GM21423 (cell line): ENCODE results near the gene CNGB1.

Experiments
- ATAC-seq: cut with Tn5 transposase; IDR thresholded peaks from one replicate; pipeline ENCODE4 v1.9.1; 2021; ENCODE audit warnings: mild to moderate bottlenecking, moderate library complexity; ENCODE audit not compliant: unreplicated experiment

The CNGB1 gene

GRCh38 chr16:57977418-57978069 lies 6.6 kb upstream of the CNGB1 start:
- ATAC-seq = no peak

DNA sequence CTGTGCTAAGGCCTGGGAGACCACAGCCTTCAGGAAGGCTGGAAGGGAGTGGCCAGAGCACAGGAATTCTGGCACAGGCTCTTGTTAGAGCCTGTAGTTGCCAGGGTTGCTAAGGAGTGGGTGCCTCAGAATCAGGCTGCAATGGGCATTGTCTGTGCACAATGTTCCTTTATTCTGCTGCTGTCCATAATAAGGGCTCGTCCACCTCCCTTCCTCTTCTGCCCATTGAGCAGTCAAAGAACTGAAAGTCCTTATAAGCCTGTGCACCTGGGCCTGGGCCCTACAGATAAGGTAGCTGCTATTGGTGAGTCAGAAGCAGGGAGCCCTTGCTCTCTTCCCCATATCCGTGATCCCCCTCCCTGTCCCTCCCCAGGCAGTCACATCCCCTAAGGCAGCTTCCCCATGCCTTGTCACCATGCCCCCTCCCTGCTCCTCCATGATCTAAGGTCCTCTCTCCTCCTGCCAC lies 5.4 kb upstream of the CNGB1 start:
- no peak for ATAC-seq

GRCh38 chr16:57972306-57972705 lies 1.4 kb upstream of the CNGB1 start:
- ATAC-seq = no peak

- ATAC-seq = no peak
Observed at GRCh38 chr16:57971848-57972247, 920 bp upstream of the CNGB1 start.

DNA sequence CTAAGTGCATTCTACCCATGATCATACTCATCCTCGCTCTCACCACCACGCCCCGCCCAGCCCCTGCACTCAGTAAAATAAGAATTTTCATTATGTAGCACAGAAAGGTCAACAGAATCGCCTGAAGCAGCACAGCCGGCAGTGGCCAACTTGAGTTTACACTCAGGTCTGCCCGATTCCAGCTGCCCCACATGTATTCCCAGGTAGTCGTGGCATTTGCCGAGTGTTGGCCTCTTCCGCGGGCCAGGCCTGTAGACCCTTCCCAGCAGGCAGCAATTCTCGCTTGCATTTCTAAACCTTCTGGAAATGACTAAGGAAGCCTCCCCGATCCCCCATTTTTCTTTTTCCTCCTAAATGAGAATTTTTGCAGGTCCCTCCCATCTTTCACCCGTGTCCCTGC lies 609 bp downstream of the CNGB1 start:
- ATAC-seq = no peak

- ATAC-seq = no peak
Observed at GRCh38 chr16:57969451-57970123, 1.3 kb downstream of the CNGB1 start.

DNA sequence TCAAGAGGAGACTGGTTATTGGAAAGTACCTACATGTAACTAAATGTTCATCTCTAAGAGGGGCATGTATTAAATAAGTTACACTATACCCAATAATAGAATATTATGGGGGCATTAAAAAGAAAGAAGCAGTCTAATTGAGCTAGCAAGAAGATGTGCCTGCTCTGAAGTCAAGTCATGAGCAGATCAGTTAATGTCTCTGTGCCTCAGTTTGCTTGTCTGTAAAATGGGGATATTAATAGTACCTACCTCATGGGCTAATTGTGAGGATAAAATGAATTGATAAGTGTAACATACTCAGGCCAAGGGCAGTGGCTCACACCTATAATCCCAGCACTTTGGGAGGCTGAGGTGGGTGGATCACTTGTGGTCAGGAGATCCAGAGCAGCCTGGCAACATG lies 3.0 kb downstream of the CNGB1 start:
- ATAC-seq = no peak

- no peak for ATAC-seq
Observed at GRCh38 chr16:57966986-57967385, 3.9 kb downstream of the CNGB1 start.

DNA sequence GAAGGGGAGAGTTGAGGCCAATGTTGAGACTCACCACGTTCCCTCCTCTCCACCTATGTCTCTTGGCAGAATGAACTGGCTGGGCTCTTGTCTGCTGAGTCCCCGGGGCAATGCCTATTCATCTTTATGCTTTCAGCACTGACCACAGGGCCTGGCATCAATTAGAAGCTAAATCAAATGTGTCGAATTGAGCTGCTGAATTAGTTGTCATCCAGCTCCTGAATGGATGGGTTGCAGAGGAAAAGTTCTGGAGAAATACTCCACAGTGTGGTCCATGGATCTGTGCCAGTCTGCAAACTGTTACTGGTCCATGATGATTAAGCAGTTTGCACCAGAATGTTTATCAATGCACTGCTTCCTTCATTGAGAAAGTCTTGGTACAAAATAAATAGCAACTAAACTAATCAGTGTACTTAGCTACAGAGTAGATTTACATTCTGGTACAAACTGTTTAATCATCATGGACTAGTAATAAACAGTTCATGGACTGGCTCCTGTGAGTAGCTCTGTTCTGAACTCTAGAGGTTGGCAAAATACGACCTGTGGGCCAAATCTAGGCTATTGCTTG lies 4.6 kb downstream of the CNGB1 start:
- ATAC-seq = no peak

DNA sequence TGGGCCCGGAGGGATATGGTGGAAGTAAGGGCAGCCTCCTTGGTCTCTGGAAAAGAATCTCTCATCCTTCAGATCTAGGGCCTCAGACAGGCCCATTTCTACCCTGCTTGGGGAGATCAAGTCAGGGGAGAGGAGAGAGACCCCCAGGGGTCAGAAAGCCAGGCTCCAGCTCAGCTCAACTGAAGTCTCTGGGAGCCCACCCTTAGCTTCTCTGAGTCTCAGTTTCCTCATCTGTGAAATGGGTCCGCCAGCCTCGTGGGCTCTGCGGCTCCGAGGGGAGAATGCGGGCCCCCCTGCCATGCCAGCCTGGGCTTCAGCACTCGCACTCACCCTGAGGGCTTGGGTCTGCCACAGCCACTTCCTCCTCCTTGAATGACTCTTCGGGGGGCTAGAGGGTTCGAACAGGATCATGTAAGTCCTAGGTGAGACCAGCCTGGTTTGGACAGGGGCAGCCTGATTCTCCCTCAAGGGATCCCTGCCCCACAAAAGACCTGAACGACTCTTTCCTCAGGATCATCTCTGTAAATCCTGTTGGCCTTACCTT lies 6.7 kb downstream of the CNGB1 start:
- ATAC-seq = no peak

DNA sequence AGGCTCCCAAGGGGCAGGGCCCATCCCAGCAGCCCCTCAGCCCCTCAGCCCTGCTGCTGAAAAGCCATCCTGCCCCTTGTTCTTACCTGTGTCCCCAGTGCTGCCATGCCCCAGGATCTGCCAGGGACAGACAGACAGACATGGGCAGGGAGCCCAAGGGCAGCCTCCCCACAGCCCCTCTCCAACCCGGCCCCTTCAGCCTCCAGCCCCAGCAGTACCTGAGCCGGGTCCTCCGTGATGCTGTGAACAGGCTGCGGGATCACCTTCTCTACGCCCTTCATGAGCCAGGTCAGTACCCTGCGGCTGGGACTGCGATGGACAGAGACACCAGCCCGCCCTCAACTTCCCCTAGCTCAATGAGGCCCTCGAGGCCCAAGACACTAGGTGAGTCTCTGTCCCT lies 8.2 kb downstream of the CNGB1 start:
- ATAC-seq = no peak

GRCh38 chr16:57962046-57962445 lies 8.9 kb downstream of the CNGB1 start:
- no peak for ATAC-seq

GRCh38 chr16:57961538-57961937 lies 9.4 kb downstream of the CNGB1 start:
- no peak for ATAC-seq

GRCh38 chr16:57960826-57961472 lies 10.0 kb downstream of the CNGB1 start:
- ATAC-seq = no peak

GRCh38 chr16:57960310-57960709 lies 10.6 kb downstream of the CNGB1 start:
- ATAC-seq = no peak

DNA sequence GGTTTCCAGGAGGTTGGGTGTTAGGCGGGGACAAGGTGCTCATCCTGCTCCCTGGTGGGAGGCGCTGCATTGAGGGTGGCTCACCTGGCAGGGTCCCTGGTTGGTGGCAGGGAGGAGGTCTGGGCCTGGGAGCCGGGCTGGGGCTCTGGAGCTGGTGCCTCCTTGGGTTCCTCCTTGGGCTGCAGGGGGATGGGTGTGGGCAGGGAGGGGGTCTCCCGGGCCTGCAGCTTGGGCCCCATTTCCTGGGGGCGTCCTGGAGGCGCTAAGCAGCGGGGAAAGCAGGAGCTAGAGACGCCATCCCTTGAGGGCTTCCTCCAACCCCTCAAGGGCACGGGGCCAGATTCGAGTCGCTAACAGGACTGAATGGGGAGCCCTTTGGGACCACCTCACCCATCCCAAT lies 11.1 kb downstream of the CNGB1 start:
- ATAC-seq = no peak

DNA sequence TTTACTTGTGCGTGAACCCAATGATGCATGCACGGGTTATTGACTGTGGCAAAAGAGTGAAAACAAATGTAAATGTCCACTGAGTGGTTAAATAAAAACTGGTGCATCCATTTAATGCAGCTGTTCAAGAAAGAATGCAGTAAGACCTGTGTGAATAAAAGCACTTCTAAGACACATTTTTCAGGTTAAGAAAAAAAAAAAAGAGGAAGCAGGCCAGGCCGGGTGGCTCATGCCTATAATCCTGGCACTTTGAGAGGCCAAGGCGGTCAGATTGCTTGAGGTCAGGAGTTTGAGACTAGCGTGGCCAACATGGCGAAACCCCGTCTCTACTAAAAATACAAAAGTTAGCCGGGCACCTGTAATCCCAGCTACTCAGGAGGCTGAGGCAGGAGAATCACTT lies 11.8 kb downstream of the CNGB1 start:
- no peak for ATAC-seq

DNA sequence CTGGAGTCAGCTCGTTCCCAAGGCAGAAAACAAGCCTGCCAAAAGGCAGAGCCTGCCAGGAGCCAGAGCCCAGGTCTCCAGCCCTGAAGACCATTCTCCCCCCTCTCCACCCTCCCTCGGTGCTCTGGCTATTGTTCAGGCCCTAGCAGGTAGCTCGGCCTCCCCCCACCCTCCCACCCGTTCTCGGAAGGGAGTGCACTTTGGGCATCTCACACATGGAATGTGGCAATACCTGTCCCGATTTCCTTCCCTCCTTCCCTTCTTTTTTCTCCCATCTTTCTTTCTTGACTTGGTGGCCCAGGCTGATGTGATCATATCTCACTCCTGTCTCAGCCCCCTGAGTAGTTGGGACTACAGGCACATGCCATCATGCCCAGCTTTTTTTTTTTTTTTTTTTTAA lies 12.4 kb downstream of the CNGB1 start:
- no peak for ATAC-seq

DNA sequence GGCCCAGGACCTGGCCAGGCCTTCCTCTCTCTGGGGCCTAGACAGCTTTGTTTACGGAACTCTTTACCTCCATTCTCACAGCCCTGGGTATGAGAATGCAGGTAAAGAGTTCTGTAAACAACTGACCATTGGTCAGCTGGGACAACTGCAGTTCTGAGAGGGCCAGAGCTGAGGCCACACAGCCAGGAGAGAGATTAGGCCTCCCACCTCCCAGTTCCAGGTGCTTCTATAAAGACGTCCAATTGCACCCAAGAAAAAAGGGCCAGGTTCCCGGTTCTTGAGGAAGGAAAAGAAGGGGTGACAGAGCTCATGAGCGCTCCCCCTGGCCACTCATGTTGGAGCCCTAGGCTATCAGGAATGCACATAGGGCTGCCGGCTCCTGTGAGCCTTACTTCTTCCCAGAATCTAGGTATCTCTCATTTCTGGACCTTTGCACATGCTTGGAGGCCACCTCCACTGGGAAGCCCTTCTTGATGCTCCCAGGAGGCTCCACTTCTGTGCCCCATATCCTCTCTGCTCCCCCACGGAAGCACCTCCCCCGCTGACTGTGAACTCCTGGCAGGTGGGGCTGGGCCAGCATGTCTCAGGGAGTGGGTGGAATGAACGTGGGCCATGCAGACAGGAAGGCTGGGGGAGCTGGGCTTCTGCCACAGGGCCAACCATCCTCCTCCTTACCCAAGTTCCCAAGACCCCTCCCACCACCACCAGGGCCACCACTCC lies 13.1 kb downstream of the CNGB1 start:
- ATAC-seq = no peak

DNA sequence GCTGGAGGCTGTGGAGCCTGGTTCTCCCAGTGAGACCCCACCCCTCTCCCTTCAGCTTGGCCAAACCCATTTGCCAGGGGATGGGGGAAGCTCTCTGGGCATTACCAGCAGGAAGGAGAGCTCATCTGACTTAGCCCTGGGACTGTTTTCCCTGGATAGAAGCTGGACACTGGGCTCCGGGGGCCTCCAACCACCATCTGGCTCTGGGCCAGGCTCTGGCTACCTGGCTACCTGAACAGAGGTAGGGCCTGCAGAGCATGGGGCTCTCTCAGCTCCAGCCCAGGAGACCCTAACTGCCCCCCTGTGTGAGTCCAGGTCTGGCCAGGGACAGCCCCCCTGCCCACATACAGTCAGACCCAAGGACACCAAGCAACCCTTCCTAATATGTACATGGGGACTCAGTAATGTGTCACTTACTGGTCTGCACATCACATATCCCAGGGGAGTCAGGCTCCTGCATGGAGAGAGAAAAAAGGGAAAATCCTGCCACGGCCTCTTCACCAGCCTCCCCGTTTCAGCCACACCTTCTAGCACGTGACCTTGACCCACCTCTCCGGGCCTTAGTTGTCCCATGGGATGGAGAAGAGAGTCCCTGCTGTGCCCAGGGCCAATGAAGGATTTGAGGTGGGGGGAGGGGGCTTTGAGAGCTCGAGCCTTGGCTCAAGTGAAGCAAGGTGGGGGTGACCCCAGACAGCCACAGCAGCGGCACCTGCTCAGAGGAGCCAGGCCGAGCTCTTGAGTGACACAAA lies 13.8 kb downstream of the CNGB1 start:
- ATAC-seq = no peak
